Measurements from ENCODE around the gene ZNF668. TPM values are rescaled to one million over a fixed set of nuclear protein-coding genes. Genes with fewer than 3 reads are reported as not detected.

Gene ZNF668
- total and polyA plus RNA-seq, 4 donors = 0.92 to 4.8 (median 3.9) TPM

- Histone ChIP-seq H3K36me3 (ENCODE audit: control insufficient read depth in 4 of 4, insufficient read depth in 3 of 4, low read depth in 1 of 4, low read length in 3 of 4) (peaks cover 0 to 10% (median 6%) of the 10 kb centered on the region in 4 donors), H3K4me1 (ENCODE audit: control insufficient read depth in 4 of 4, insufficient read depth in 4 of 4, low read length in 3 of 4) (peaks cover 27 to 62% (median 44%) of the 10 kb centered on the region in 4 donors), H3K4me3 (ENCODE audit: low read depth in 1 of 3, low read length in 3 of 3) (no peak overlapping the region), H3K27ac (ENCODE audit: low read depth in 1 of 2, low read length in 2 of 2) (peak overlapping the region; percentile 76 to 81), H3K27me3 (ENCODE audit: control insufficient read depth in 4 of 4, insufficient read depth in 4 of 4, low read length in 3 of 4) (no peaks in the 10 kb centered on the region), H3K9me3 (ENCODE audit: control insufficient read depth in 4 of 4, low read length in 3 of 4) (no peaks in the 10 kb centered on the region), H3K9ac (ENCODE audit: low read depth in 1 of 2, low read length in 2 of 2) (no peak overlapping the region)
- TF ChIP-seq NR2F2 (IDR thresholded peaks at IDR 0.05) (no peak), RXRA (IDR thresholded peaks at IDR 0.05) (peak; percentile 38 to 74), ZBTB33 (IDR thresholded peaks at IDR 0.05) (no peak), REST (IDR thresholded peaks at IDR 0.05) (no peak), ATF3 (IDR thresholded peaks at IDR 0.05) (no peak), FOXA1 (IDR thresholded peaks at IDR 0.05) (peak; percentile 25), HNF4A (conservative IDR thresholded peaks at IDR 0.05) (peak; percentile 31 to 50), GABPA (IDR thresholded peaks at IDR 0.05 in 1 of 2, conservative IDR thresholded peaks at IDR 0.05 in 1 of 2) (no peak), JUND (IDR thresholded peaks at IDR 0.05) (peak in 1 of 2 donors; percentile 27), HNF4G (IDR thresholded peaks at IDR 0.05) (no peak), SP1 (IDR thresholded peaks at IDR 0.05) (peak; percentile 51), YY1 (IDR thresholded peaks at IDR 0.05) (no peak), CTCF (IDR thresholded peaks at IDR 0.05; ENCODE audit: low read depth, low read length, missing input control) (no peak), MAX (IDR thresholded peaks at IDR 0.05) (no peak), RAD21 (IDR thresholded peaks at IDR 0.05) (no peak), TAF1 (conservative IDR thresholded peaks at IDR 0.05) (no peak), FOXA2 (IDR thresholded peaks at IDR 0.05) (peak; percentile 64), EGR1 (IDR thresholded peaks at IDR 0.05; ENCODE audit: low read depth in 2 of 2) (peak in 1 of 2 donors; percentile 35)
- no peak for DNase-seq (ENCODE audit: low spot score)
- 78% methylated on average over 26 of the region's 26 CpGs for WGBS
Measured at GRCh38 chr16:31110106-31111034, 36.3 kb upstream of the ZNF668 start.

Data from liver (tissue), 9 donors.